GM23248 (cell line): ENCODE measurements around the gene PKIB.

Source experiments
- EZH2 ChIP-seq: fragments of 200-600 bp; sonication (generic); IDR thresholded peaks from 2 replicates; pipeline ENCODE4 v1.6.1; 2018; ENCODE audit warnings: antibody characterized with exemption, mild to moderate bottlenecking; ENCODE audit not compliant: insufficient read depth, poor library complexity, severe bottlenecking
- EZH2phosphoT487 ChIP-seq: fragments of 200-600 bp; sonication (generic); IDR thresholded peaks from 2 replicates; pipeline ENCODE4 v1.6.1; 2018; ENCODE audit warnings: antibody characterized with exemption, moderate library complexity, mild to moderate bottlenecking, low read depth; ENCODE audit not compliant: insufficient read depth

- TF ChIP-seq EZH2 (no peak), EZH2phosphoT487 (no peak)
Observed at GRCh38 chr6:122709922-122710512, 99.8 kb downstream of the PKIB start.
